Testis (tissue), 2 donors: ENCODE results near the gene TFF3.

Source experiments
- POLR2A ChIP-seq: fragments of 450-650 bp; IDR thresholded peaks from one replicate; pipeline ENCODE4 v1.6.1; 2017; ENCODE audit warnings: antibody characterized with exemption, mild to moderate bottlenecking, moderate library complexity
- TF ChIP-seq, protein P1 (sequence below), 3 experiments: fragments of 450-650 bp in 2 of 3; fragments of 200-600 bp in 1 of 3; sonication (generic) in 1 of 3; IDR thresholded peaks; one replicate each; pipeline ENCODE4 v1.5.1; 2016 to 2019; ENCODE audit warnings: antibody characterized with exemption in 3 of 3, mild to moderate bottlenecking in 2 of 3, moderate library complexity in 1 of 3

DNA sequence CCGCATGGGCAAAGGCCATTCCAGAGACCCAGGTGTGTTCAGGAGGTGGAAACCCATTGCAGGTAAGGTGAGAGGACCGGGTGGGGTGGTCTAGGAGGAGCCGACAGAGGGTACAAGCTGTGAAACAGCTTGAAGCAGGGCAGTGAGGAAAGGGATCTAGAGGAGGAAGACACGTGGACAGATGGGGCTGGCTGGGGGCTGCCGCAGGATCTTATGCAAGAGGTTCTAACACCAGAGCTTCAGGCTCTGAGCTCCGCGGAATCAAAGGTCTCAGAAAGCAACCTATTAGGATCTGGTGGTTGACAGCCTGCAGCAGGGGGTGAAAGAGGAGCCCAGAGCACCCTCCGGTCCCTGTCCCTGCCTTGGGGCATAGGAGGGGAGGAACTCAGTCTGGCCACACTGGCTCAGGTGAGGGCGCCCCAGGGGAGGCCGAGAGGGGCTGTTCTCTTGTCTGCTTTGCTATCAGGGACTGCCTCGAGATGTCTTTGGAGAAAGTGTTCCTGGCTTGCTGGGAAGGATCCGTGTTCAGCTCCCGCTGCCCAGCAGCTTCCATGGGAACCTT, 49.2 kb upstream of the TFF3 start:
- TF ChIP-seq, protein P1, sequence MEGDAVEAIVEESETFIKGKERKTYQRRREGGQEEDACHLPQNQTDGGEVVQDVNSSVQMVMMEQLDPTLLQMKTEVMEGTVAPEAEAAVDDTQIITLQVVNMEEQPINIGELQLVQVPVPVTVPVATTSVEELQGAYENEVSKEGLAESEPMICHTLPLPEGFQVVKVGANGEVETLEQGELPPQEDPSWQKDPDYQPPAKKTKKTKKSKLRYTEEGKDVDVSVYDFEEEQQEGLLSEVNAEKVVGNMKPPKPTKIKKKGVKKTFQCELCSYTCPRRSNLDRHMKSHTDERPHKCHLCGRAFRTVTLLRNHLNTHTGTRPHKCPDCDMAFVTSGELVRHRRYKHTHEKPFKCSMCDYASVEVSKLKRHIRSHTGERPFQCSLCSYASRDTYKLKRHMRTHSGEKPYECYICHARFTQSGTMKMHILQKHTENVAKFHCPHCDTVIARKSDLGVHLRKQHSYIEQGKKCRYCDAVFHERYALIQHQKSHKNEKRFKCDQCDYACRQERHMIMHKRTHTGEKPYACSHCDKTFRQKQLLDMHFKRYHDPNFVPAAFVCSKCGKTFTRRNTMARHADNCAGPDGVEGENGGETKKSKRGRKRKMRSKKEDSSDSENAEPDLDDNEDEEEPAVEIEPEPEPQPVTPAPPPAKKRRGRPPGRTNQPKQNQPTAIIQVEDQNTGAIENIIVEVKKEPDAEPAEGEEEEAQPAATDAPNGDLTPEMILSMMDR (IDR thresholded peaks at IDR 0.05): no peak
- no peak for TF ChIP-seq POLR2A
